Activated gamma-delta T cell treated with anti-CD3 and anti-CD28 coated beads, Interleukin-2, amount 50 U/mL, for 16 hours (primary cell): Measurements from ENCODE around the gene CCNF.

Source experiments
- DNase-seq: peaks from one replicate; pipeline ENCODE4 v3.0.0-alpha.2; 2020; ENCODE audit warnings: low read depth

The CCNF gene

GRCh38 chr16:2457267-2457666, 28.0 kb downstream of the CCNF start:
- no peak for DNase-seq

GRCh38 chr16:2457946-2458345, 28.7 kb downstream of the CCNF start:
- DNase-seq = no peak

- DNase-seq = no peak
These were observed 29.8 kb downstream of the CCNF start for GRCh38 chr16:2458887-2459646.

- peak; percentile 94 for DNase-seq
These were observed 30.6 kb downstream of the CCNF start, which contains the start of gene TEDC2 for GRCh38 chr16:2459647-2460390. TSS of gene TEDC2 (plus strand) at chr16:2460109. CDS start at chr16:2460145, 36 bp downstream.

GRCh38 chr16:2460391-2460713, 31.1 kb downstream of the CCNF start:
- no peak for DNase-seq

- DNase-seq = no peak
These were observed 31.7 kb downstream of the CCNF start for GRCh38 chr16:2460916-2461315.

- DNase-seq = no peak
These were observed 33.0 kb downstream of the CCNF start for GRCh38 chr16:2462031-2462866.

GRCh38 chr16:2464333-2464732, 35.1 kb downstream of the CCNF start:
- no peak for DNase-seq

- no peak for DNase-seq
These were observed 36.6 kb downstream of the CCNF start for GRCh38 chr16:2465653-2466415.

GRCh38 chr16:2466667-2467527, 37.6 kb downstream of the CCNF start:
- DNase-seq = no peak

- DNase-seq = no peak
These were observed 38.4 kb downstream of the CCNF start for GRCh38 chr16:2467528-2468232.

- no peak for DNase-seq
These were observed 39.0 kb downstream of the CCNF start for GRCh38 chr16:2468233-2468724.

GRCh38 chr16:2468725-2469398, 39.6 kb downstream of the CCNF start:
- DNase-seq = no peak

- DNase-seq = no peak
These were observed 40.4 kb downstream of the CCNF start for GRCh38 chr16:2469399-2470233.

GRCh38 chr16:2470234-2470601, 41.0 kb downstream of the CCNF start:
- DNase-seq = no peak

- DNase-seq = no peak
These were observed 41.4 kb downstream of the CCNF start for GRCh38 chr16:2470603-2471015.

GRCh38 chr16:2471016-2471652, 41.9 kb downstream of the CCNF start, which contains the start of gene NTN3:
TSS of gene NTN3 (plus strand) at chr16:2471297. CDS start at chr16:2471702, 405 bp downstream.
- no peak for DNase-seq
